ENCODE data around the gene GUCA1A. TPM values are rescaled to one million over a fixed set of nuclear protein-coding genes. Genes with fewer than 3 reads are reported as not detected.
A peak's percentile ranks its signal among the peaks of the same experiment; 100 is the strongest.

GUCA1A gene
- total RNA-seq, 1 experiment from 2014 or later: not detected

DNA sequence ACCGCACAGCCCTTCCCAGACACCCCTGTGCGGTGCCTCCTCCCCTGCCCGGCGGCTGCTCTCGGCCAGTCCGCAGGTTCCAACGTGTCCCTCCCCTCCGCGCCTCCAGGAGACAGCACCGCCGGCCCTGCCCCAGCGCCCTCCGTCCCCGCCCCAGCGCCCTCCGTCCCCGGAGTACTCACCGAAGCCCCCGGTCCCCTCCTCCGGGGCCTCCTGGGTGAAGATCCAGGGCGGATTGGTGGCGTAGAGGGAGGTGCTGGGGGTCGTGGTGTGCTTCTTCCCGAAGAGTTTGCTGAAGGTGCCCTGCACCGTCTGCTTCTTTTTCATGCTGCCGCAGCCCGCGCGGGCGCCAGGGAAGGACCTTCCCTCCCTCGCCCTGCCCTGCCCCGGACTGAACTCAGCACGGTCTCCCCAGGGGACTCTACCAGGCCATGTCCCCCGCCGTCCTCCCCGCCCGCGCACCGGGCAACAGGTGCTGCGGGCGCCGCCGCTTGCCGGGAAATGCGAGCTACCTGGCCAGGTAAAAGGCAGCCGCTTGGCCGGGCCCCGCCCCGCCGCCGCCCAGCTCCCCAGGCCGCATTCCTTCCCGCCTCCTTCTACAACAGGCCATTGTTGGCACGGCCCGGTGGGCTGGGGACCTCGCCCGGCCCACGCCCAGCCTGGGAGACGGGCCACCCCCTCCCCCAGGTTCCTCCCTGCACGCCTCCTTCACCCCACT is 30.9 kb upstream of the GUCA1A start, which contains the start of gene C6orf132:
TSS of gene C6orf132 (minus strand) at position 503 of the 718 bp plus-strand sequence. CDS start at position 327, 176 bp downstream.
- Histone ChIP-seq H3K27me3 (ENCODE audit: insufficient read depth, low read length) (no peaks in the 10 kb centered on the region), H4K20me1 (ENCODE audit: insufficient read depth) (no peaks in the 10 kb centered on the region), H3K9ac (ENCODE audit: low read length) (peak within 1 kb of the TSS; percentile 93), H3K9me3 (ENCODE audit: control insufficient read depth in 1 of 2, insufficient read depth in 1 of 2, low read depth in 1 of 2, low read length in 2 of 2) (no peaks in the 10 kb centered on the region), H3K4me2 (ENCODE audit: low read length) (peak within 1 kb of the TSS; percentile 100), H3K36me3 (ENCODE audit: control insufficient read depth in 1 of 2, insufficient read depth in 2 of 2, low read length in 2 of 2) (no peaks in the 10 kb centered on the region; a peak in 1 of 4 replicates), H2AFZ (ENCODE audit: low read depth, low read length, poor library complexity, severe bottlenecking) (peak within 1 kb of the TSS; percentile 66), H3K9me2 (ENCODE audit: insufficient read depth) (no peaks in the 10 kb centered on the region), H3K79me2 (ENCODE audit: insufficient read depth, low read length) (peaks cover 46% of the 10 kb centered on the region), H3K4me1 (ENCODE audit: control insufficient read depth in 1 of 2, insufficient read depth in 2 of 2, low read length in 2 of 2) (peaks cover 52 to 59% of the 10 kb centered on the region in 2 experiments), H3K27ac (ENCODE audit: low read depth, low read length) (peak within 1 kb of the TSS; percentile 77), H3K4me3 (replicated peaks in 1 of 2; ENCODE audit: low read depth in 1 of 2, low read length in 2 of 2) (peak within 1 kb of the TSS; percentile 76 to 88)
- DNase-seq (ENCODE audit: low read depth, low spot score) (no peak), ATAC-seq (peak; percentile 77)
- POLR2A ChIA-PET: interaction anchor here (0.9 to 1.1 kb wide), 2 partner anchors 43 to 72 kb away, joined by 4 read pairs; no protein-coding TSS in a partner anchor
- RAD21 ChIA-PET (ENCODE audit: low non-redundant PET in 1 of 2, low total read pairs in 2 of 2, uncharacterized antibody in 2 of 2, unreplicated experiment in 2 of 2): interaction anchor here in 1 of 2 experiments (0.9 kb wide), 1 partner anchor 24 kb away, joined by 3 read pairs; no protein-coding TSS in a partner anchor
- BruUV-seq (replicated peaks): no TSS peak
- CTCF ChIA-PET: interaction anchor here (0.8 kb wide), 1 partner anchor 406 kb away, joined by 6 read pairs; no protein-coding TSS in a partner anchor
- intact Hi-C loops (cut with micrococcal nuclease): loop anchor here (2.0 to 5.0 kb wide), 2 partner anchors 23 to 40 kb away; no protein-coding TSS in a partner anchor
- TF ChIP-seq FOSL1 (IDR thresholded peaks at IDR 0.05; ENCODE audit: low read depth): no peak
- TF ChIP-seq POLR2AphosphoS5 (IDR thresholded peaks at IDR 0.05; ENCODE audit: low read depth, low read length): peak; percentile 87
- peak; percentile 72 for TF ChIP-seq TCF7L2 (IDR thresholded peaks at IDR 0.05; ENCODE audit: borderline replicate concordance, extremely low read depth, insufficient read depth, insufficient read length)
- TF ChIP-seq YY1 (IDR thresholded peaks at IDR 0.05; ENCODE audit: extremely low read depth, insufficient replicate concordance, low read depth, low read length): peak; percentile 61
- no peak for TF ChIP-seq SIN3A (IDR thresholded peaks at IDR 0.05; ENCODE audit: low read depth)
- TF ChIP-seq, protein P1, sequence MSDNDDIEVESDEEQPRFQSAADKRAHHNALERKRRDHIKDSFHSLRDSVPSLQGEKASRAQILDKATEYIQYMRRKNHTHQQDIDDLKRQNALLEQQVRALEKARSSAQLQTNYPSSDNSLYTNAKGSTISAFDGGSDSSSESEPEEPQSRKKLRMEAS (IDR thresholded peaks at IDR 0.05): no peak
- TF ChIP-seq CBX3 (IDR thresholded peaks at IDR 0.05; ENCODE audit: low read depth): no peak

- Histone ChIP-seq H3K4me2 (ENCODE audit: low read length) (no peak overlapping the region), H3K4me3 (replicated peaks in 1 of 2; ENCODE audit: low read depth in 1 of 2, low read length in 2 of 2) (no peak overlapping the region), H3K9ac (ENCODE audit: low read length) (no peak overlapping the region), H3K27ac (ENCODE audit: low read depth, low read length) (no peak overlapping the region), H2AFZ (ENCODE audit: low read depth, low read length, poor library complexity, severe bottlenecking) (no peak overlapping the region), H4K20me1 (ENCODE audit: insufficient read depth) (no peaks in the 10 kb centered on the region), H3K9me3 (ENCODE audit: control insufficient read depth in 1 of 2, insufficient read depth in 1 of 2, low read depth in 1 of 2, low read length in 2 of 2) (no peaks in the 10 kb centered on the region), H3K79me2 (ENCODE audit: insufficient read depth, low read length) (peaks cover 3% of the 10 kb centered on the region; the same call in 1 of the 2 replicates), H3K36me3 (ENCODE audit: control insufficient read depth in 1 of 2, insufficient read depth in 2 of 2, low read length in 2 of 2) (no peaks in the 10 kb centered on the region), H3K4me1 (ENCODE audit: control insufficient read depth in 1 of 2, insufficient read depth in 2 of 2, low read length in 2 of 2) (peaks cover 11 to 14% of the 10 kb centered on the region in 2 experiments; a peak in 3 of 4 replicates), H3K9me2 (ENCODE audit: insufficient read depth) (no peaks in the 10 kb centered on the region), H3K27me3 (ENCODE audit: insufficient read depth, low read length) (no peaks in the 10 kb centered on the region)
- TF ChIP-seq ELF1 (IDR thresholded peaks at IDR 0.05; ENCODE audit: borderline replicate concordance, low read depth) (no peak), JUND (IDR thresholded peaks at IDR 0.05) (no peak), POLR2A (IDR thresholded peaks at IDR 0.05; ENCODE audit: borderline replicate concordance, extremely low read depth, insufficient read depth, insufficient read length) (no peak), SIN3A (IDR thresholded peaks at IDR 0.05; ENCODE audit: low read depth) (no peak), POLR2AphosphoS5 (IDR thresholded peaks at IDR 0.05; ENCODE audit: low read depth, low read length) (no peak), CBX3 (IDR thresholded peaks at IDR 0.05; ENCODE audit: low read depth) (no peak), EZH2 (IDR thresholded peaks at IDR 0.05) (no peak), ZNF274 (IDR thresholded peaks at IDR 0.05; ENCODE audit: low read depth, low read length) (no peak), EZH2phosphoT487 (IDR thresholded peaks at IDR 0.05; ENCODE audit: borderline replicate concordance) (no peak), TCF7L2 (IDR thresholded peaks at IDR 0.05; ENCODE audit: borderline replicate concordance, extremely low read depth, insufficient read depth, insufficient read length) (no peak), RAD21 (IDR thresholded peaks at IDR 0.05; ENCODE audit: low read depth) (no peak), YY1 (IDR thresholded peaks at IDR 0.05; ENCODE audit: extremely low read depth, insufficient replicate concordance, low read depth, low read length) (no peak), CEBPB (IDR thresholded peaks at IDR 0.05; ENCODE audit: low read depth) (no peak)
- TF ChIP-seq, protein P1 (IDR thresholded peaks at IDR 0.05): no peak
- TF ChIP-seq, protein P2, sequence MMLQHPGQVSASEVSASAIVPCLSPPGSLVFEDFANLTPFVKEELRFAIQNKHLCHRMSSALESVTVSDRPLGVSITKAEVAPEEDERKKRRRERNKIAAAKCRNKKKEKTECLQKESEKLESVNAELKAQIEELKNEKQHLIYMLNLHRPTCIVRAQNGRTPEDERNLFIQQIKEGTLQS (IDR thresholded peaks at IDR 0.05): no peak
- ChIA-PET RAD21 (ENCODE audit: low non-redundant PET in 1 of 2, low total read pairs in 2 of 2, uncharacterized antibody in 2 of 2, unreplicated experiment in 2 of 2) (no interaction called here), CTCF (no interaction called here), POLR2A (no interaction called here)
- DNase-seq (ENCODE audit: low read depth, low spot score) (no peak), ATAC-seq (no peak)
- BruUV-seq (replicated peaks): no TSS peak
- intact Hi-C loops (cut with micrococcal nuclease): no loop called here
These were observed 26.0 kb upstream of the GUCA1A start for GRCh38 chr6:42147138-42147562.
